Measurements from ENCODE around the gene MAP2K5.

Gene MAP2K5

DNA sequence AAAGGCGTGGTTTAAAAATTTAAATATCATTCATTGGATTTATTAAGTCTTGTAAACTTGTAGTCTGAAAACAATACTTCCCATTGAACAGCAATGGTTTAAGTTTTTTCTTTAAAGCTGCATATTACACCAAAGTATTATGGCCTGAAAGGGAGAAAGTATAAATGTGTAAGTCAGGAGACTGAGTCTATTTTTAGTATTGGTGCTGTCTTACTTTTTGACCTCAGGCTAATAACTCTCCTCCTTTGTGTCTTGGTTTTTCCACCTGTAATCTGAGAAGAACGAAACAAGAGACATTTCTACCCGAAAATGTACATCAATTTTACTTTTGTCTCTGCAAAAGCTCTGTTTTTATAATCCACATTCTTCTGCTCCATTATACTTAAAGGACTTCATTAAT is 14.0 kb upstream of the MAP2K5 start:
- no peak for TF ChIP-seq CTCF (IDR thresholded peaks at IDR 0.05; ENCODE audit: control extremely low read depth, extremely low read depth, low read depth, missing control alignments)
- no peak for DNase-seq (ENCODE audit: extremely low spot score)
- CTCF ChIA-PET = interaction anchor here (1.1 to 1.2 kb wide), 2 partner anchors 24 to 34 kb away, joined by 3 read pairs; no protein-coding TSS in a partner anchor
- POLR2A ChIA-PET = no interaction called here

- CTCF ChIA-PET = no interaction called here
- no peak for DNase-seq (ENCODE audit: extremely low spot score)
Observed at GRCh38 chr15:67531379-67531914, 11.1 kb upstream of the MAP2K5 start.

DNA sequence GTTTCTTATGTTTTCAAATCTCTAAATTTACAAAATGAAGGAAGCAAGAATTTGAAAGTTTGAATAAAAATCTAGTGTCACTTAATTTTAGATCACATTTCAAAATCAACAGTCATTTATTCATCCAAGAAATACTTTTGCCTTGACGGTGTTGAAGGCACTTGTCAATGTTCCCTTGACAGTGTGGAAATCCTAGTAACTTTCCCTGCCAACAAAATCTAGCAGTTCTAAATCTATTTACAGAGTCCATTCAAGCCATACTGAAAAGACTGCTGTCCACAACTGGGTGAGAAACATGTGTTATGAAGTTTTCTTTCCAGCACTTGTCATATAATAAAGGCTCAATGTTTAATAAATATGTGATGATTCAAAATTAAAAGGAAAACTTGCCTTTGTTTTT is 8.6 kb upstream of the MAP2K5 start:
- CTCF ChIA-PET = interaction anchor here (1.0 kb wide), 1 partner anchor 10 kb away, joined by 3 read pairs; no protein-coding TSS in a partner anchor
- POLR2A ChIA-PET = interaction anchor here (0.5 kb wide), 1 partner anchor 10 kb away, joined by 4 read pairs; no protein-coding TSS in a partner anchor
- TF ChIP-seq CTCF (IDR thresholded peaks at IDR 0.05; ENCODE audit: control extremely low read depth, extremely low read depth, low read depth, missing control alignments) = no peak
- no peak for DNase-seq (ENCODE audit: extremely low spot score)

More at GRCh38 chr15:67531379-67531914, 11.1 kb upstream of the MAP2K5 start:
- no peak for TF ChIP-seq CTCF (IDR thresholded peaks at IDR 0.05; ENCODE audit: control extremely low read depth, extremely low read depth, low read depth, missing control alignments)
- POLR2A ChIA-PET = no interaction called here

GRCh38 chr15:67534360-67534759 is 8.1 kb upstream of the MAP2K5 start:
- no peak for DNase-seq (ENCODE audit: extremely low spot score)
- ChIA-PET CTCF (interaction anchor here (0.9 to 1.0 kb wide), 2 partner anchors 8 to 10 kb away, joined by 3 read pairs; no protein-coding TSS in a partner anchor), POLR2A (interaction anchor here (0.5 kb wide), 1 partner anchor 10 kb away, joined by 4 read pairs; no protein-coding TSS in a partner anchor)
- TF ChIP-seq CTCF (IDR thresholded peaks at IDR 0.05; ENCODE audit: control extremely low read depth, extremely low read depth, low read depth, missing control alignments) = no peak

GRCh38 chr15:67537771-67538170 is 4.7 kb upstream of the MAP2K5 start:
- ChIA-PET CTCF (interaction anchor here (1.1 kb wide), 1 partner anchor 15 kb away, joined by 3 read pairs; no protein-coding TSS in a partner anchor), POLR2A (no interaction called here)

GRCh38 chr15:67543348-67543718 is 830 bp downstream of the MAP2K5 start:
- ChIA-PET POLR2A (no interaction called here), CTCF (interaction anchor here (1.4 kb wide), 1 partner anchor 12 kb away, joined by 4 read pairs; no protein-coding TSS in a partner anchor)
- no peak for DNase-seq (ENCODE audit: extremely low spot score)
- TF ChIP-seq CTCF (IDR thresholded peaks at IDR 0.05; ENCODE audit: control extremely low read depth, extremely low read depth, low read depth, missing control alignments) = no peak

More at GRCh38 chr15:67537771-67538170, 4.7 kb upstream of the MAP2K5 start:
- no peak for DNase-seq (ENCODE audit: extremely low spot score)
- no peak for TF ChIP-seq CTCF (IDR thresholded peaks at IDR 0.05; ENCODE audit: control extremely low read depth, extremely low read depth, low read depth, missing control alignments)
